Measurements from ENCODE around the gene TMX4. TPM values are rescaled to one million over a fixed set of nuclear protein-coding genes. Genes with fewer than 3 reads are reported as not detected.
"Not testable (repeated sequence)": the region's sequence is repeated elsewhere in the genome, so short reads cannot be mapped to it uniquely, and the experiment has no call there.

TMX4 gene
- total and polyA plus RNA-seq, 3 donors from 2014 or later, result 236 to 290 (median 236) TPM

DNA sequence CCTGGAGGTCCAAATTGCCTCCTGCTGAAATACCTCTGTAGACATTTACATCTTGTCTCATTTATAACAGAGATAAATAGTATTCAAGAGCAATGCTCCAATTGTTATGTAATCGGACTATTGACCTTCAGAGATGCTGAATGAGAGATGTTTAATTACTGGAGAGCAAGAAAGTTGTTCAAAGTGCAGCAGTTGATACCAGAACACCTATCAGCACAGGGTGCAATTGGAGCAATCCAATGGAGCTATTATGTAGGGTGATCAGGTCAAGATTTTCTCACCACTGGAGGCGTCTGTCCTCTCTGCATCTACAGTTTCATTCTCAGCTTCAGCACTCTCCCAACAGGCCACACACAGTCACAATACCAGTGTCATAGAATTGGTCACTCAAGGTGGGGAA lies 19.5 kb upstream of the TMX4 start:
- Histone ChIP-seq H3K9me3 (no peaks in the 10 kb centered on the region), H3K4me3 (no peak overlapping the region), H3K36me3 (ENCODE audit: low read depth, missing control alignments) (no peaks in the 10 kb centered on the region), H3K4me1 (no peaks in the 10 kb centered on the region), H3K27me3 (no peaks in the 10 kb centered on the region), H3K27ac (no peak overlapping the region)
- intact Hi-C loops (cut with DNase I; ENCODE audit: low total_unique reads), result no loop called here
- no peak for DNase-seq
- no peak for TF ChIP-seq POLR2A (IDR thresholded peaks at IDR 0.05)
- TF ChIP-seq, protein P1, sequence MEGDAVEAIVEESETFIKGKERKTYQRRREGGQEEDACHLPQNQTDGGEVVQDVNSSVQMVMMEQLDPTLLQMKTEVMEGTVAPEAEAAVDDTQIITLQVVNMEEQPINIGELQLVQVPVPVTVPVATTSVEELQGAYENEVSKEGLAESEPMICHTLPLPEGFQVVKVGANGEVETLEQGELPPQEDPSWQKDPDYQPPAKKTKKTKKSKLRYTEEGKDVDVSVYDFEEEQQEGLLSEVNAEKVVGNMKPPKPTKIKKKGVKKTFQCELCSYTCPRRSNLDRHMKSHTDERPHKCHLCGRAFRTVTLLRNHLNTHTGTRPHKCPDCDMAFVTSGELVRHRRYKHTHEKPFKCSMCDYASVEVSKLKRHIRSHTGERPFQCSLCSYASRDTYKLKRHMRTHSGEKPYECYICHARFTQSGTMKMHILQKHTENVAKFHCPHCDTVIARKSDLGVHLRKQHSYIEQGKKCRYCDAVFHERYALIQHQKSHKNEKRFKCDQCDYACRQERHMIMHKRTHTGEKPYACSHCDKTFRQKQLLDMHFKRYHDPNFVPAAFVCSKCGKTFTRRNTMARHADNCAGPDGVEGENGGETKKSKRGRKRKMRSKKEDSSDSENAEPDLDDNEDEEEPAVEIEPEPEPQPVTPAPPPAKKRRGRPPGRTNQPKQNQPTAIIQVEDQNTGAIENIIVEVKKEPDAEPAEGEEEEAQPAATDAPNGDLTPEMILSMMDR (IDR thresholded peaks at IDR 0.05), result no peak
- WGBS, 2 donors, result 78 to 85% methylated on average over 2 of the region's 2 CpGs

DNA sequence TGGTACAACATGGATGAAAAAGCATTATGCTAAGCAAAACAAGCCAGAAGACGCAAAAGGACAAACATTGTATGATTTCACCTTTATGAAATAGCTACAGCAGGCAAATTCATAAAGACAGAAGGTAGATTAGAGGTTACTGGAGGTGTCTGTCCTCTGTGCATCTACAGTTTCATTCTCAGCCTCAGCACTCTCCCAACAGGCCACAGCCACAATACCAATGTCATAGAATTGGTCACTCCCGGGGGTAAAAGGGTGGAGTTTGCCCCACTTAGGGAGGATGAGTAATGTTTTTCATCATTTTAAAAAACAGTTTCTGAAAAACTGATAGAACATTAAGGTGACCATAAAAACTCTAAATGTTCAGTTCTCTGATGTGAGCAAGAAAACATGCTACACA lies 17.2 kb upstream of the TMX4 start:
- whole genome bisulfite sequencing, 2 donors, result 80 to 92% methylated on average over 2 of the region's 2 CpGs
- no peak for TF ChIP-seq POLR2A (IDR thresholded peaks at IDR 0.05)
- TF ChIP-seq, protein P1 (IDR thresholded peaks at IDR 0.05), result no peak
- no peaks in the 10 kb centered on the region for H3K4me1 ChIP-seq
- no peaks in the 10 kb centered on the region for H3K9me3 ChIP-seq
- intact Hi-C loops (cut with DNase I; ENCODE audit: low total_unique reads), result no loop called here
- H3K27ac ChIP-seq, result no peak overlapping the region
- no peak for DNase-seq
- no peak overlapping the region for H3K4me3 ChIP-seq
- no peaks in the 10 kb centered on the region for H3K27me3 ChIP-seq
- no peaks in the 10 kb centered on the region for H3K36me3 ChIP-seq (ENCODE audit: low read depth, missing control alignments)

DNA sequence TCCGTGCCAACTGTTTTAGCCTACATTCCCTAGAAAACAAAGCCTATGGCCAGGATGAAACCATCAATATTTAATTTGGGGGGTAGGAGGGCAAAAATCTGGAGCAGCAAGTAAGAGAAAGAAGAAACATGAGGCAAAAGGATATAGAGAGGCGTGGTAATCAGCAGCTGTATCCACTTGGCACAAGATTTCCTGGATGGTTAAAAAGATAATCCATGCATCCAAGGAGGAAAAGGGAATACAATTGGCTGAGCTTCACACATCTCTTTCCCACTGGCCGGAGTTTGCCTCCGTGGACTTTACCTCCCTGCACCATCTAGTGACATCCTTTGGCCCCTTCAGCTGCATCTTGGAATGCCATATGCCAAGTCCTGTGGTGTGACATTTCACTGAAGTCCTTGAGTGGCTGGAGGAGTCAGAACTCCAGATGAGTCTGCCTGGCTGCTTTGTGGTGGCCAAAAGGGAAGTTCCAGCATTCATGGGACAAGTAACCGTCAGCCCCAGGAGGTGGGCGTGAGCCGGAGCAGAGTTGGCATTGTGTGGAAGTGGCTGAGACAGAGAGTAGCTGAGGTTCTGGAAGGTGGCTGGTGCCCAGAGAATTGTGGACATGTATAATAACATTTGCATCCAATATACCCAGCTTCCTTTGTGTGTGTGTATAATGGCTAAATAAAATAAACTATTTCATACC lies 13.7 kb upstream of the TMX4 start:
- TF ChIP-seq POLR2A (IDR thresholded peaks at IDR 0.05), result no peak
- TF ChIP-seq, protein P1 (IDR thresholded peaks at IDR 0.05), result no peak
- Histone ChIP-seq H3K27me3 (no peaks in the 10 kb centered on the region), H3K27ac (no peak overlapping the region), H3K4me3 (no peak overlapping the region), H3K9me3 (no peaks in the 10 kb centered on the region), H3K4me1 (no peaks in the 10 kb centered on the region), H3K36me3 (ENCODE audit: low read depth, missing control alignments) (no peaks in the 10 kb centered on the region)
- WGBS, 2 donors, result 88 to 91% methylated on average over 7 of the region's 7 CpGs
- intact Hi-C loops (cut with DNase I; ENCODE audit: low total_unique reads), result no loop called here
- DNase-seq, result no peak

DNA sequence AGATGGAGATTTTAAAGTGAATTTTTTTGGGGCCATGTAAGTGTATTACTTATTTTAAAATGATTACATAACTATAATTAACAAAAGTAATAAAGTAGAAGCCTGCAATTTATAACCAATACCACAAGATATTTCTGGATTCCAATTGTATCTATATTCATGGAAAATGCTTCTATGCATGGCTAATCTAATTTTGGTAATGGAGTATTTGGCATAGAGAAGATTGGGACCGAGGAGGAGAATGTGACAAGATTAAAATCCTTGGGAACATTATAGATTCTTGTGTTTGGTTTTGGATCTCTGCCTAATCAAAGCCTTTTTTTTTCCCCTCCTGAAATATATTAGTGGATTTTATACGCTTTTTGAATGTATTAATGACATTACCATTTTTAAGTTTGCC lies 12.9 kb upstream of the TMX4 start:
- DNase-seq, result no peak
- Histone ChIP-seq H3K4me3 (no peak overlapping the region), H3K27ac (no peak overlapping the region), H3K9me3 (no peaks in the 10 kb centered on the region), H3K36me3 (ENCODE audit: low read depth, missing control alignments) (no peaks in the 10 kb centered on the region), H3K27me3 (no peaks in the 10 kb centered on the region), H3K4me1 (no peaks in the 10 kb centered on the region)
- WGBS, 2 donors, result 63 to 87% methylated on average over 2 of the region's 2 CpGs
- intact Hi-C loops (cut with DNase I; ENCODE audit: low total_unique reads), result no loop called here
- TF ChIP-seq, protein P1 (IDR thresholded peaks at IDR 0.05), result no peak
- no peak for TF ChIP-seq POLR2A (IDR thresholded peaks at IDR 0.05)

DNA sequence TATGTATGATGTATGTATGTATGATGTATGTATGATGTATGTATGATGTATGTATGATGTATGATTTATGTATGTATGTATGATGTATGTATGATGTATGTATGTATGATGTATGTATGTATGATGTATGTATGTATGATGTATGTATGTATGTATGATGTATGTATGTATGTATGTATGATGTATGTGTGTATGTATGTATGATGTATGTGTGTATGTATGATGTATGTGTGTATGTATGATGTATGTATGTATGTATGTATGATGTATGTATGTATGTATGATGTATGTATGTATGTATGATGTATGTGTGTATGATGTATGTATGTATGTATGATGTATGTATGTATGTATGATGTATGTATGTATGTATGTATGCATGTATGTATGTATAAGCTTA lies 12.0 kb upstream of the TMX4 start:
- intact Hi-C loops (cut with DNase I; ENCODE audit: low total_unique reads); H3K36me3 ChIP-seq (ENCODE audit: low read depth, missing control alignments); DNase-seq; H3K9me3 ChIP-seq; H3K27me3 ChIP-seq; H3K27ac ChIP-seq; H3K4me1 ChIP-seq; H3K4me3 ChIP-seq: not testable (repeated sequence)

Data from testis (tissue), 3 donors.